ENCODE results near the gene TCAF2. TPM values are rescaled to one million over a fixed set of nuclear protein-coding genes. Genes with fewer than 3 reads are reported as not detected.

The TCAF2 gene
- total RNA-seq, 1 experiment from 2014 or later: 3.1 TPM

Small RNAs within 50 kb of the gene (small RNA-seq; reads per million reads assigned to genes)
- not detected for gene AC073264.2
- gene RNU6-162P: not detected

Other genes starting within 250 kb of the TCAF2 start
- 98.8 and 165 TPM in 2 replicates for gene ZYX, start 239.6 kb upstream of the TCAF2 start, total RNA-seq (2014; rRNA removed; shearing (Covaris generic))
- 0.31 TPM in 1 of 2 replicates, not detected in the other for gene EPHA1, start 212.1 kb upstream of the TCAF2 start, total RNA-seq (2014; rRNA removed; shearing (Covaris generic))
- gene TAS2R60, start 177.5 kb upstream of the TCAF2 start, total RNA-seq (2014; rRNA removed; shearing (Covaris generic)): not detected in 2 replicates
- not detected in 2 replicates for gene TAS2R41, start 143.1 kb upstream of the TCAF2 start, total RNA-seq (2014; rRNA removed; shearing (Covaris generic))
- not detected in 2 replicates for gene CTAGE15, start 49.2 kb upstream of the TCAF2 start, total RNA-seq (2014; rRNA removed; shearing (Covaris generic))
- not detected in 2 replicates for gene CTAGE6, start 136.7 kb downstream of the TCAF2 start, total RNA-seq (2014; rRNA removed; shearing (Covaris generic))

Data from HT1080 (cell line).